Activated T-cell treated with anti-CD3 and anti-CD28 coated beads, Interleukin-2, amount 50 U/mL, for 4 hours (primary cell): ENCODE results near the gene TUBB2B. TPM values are rescaled to one million over a fixed set of nuclear protein-coding genes. Genes with fewer than 3 reads are reported as not detected.
"Not testable (repeated sequence)": the region's sequence is repeated elsewhere in the genome, so short reads cannot be mapped to it uniquely, and the experiment has no call there.

Experiments
- ATAC-seq, 2 donors: fragments of 200-7000 bp; cut with Tn5 transposase; one replicate each; pipeline ENCODE4 v1.10.0; 2021
- DNase-seq: peaks from one replicate; pipeline ENCODE4 v3.0.0-alpha.2; 2020
- H3K27me3 Mint-ChIP-seq: one replicate; pipeline ENCODE4 v1.8.0; 2021; ENCODE audit warnings: low read depth, mixed read lengths
- H3K36me3 Mint-ChIP-seq: one replicate; pipeline ENCODE4 v1.8.0; 2022; ENCODE audit warnings: mixed read lengths; ENCODE audit not compliant: insufficient read depth
- H3K4me1 Mint-ChIP-seq: one replicate; pipeline ENCODE4 v1.8.0; 2021; ENCODE audit warnings: low read depth, mixed read lengths
- H3K4me3 Mint-ChIP-seq: one replicate; pipeline ENCODE4 v1.8.0; 2021; ENCODE audit warnings: mild to moderate bottlenecking, moderate library complexity, mixed read lengths
- H3K9me3 Mint-ChIP-seq: one replicate; pipeline ENCODE4 v1.8.0; 2021; ENCODE audit warnings: mixed read lengths
- total RNA-seq, 3 donors: library from RNA; stranded (reverse); gene quantifications; one replicate each; pipeline ENCODE4 v1.2.1, GENCODE V29; 2021

TUBB2B gene
- total RNA-seq, 3 donors from 2014 or later = 0.42 to 0.73 (median 0.61) TPM

GRCh38 chr6:3201388-3201787 is 26.1 kb downstream of the TUBB2B start:
- ATAC-seq (no peak), DNase-seq (no peak)
- H3K4me3 Mint-ChIP-seq = no peak overlapping the region
- H3K9me3 Mint-ChIP-seq = peaks cover 7% of the 10 kb centered on the region
- no peaks in the 10 kb centered on the region for H3K36me3 Mint-ChIP-seq
- H3K4me1 Mint-ChIP-seq = peaks cover 6% of the 10 kb centered on the region
- H3K27me3 Mint-ChIP-seq = peaks cover 14% of the 10 kb centered on the region

- Mint-ChIP-seq H3K9me3 (peaks cover 7% of the 10 kb centered on the region), H3K27me3 (peaks cover 10% of the 10 kb centered on the region), H3K36me3 (no peaks in the 10 kb centered on the region), H3K4me3 (no peak overlapping the region), H3K4me1 (peaks cover 3% of the 10 kb centered on the region)
- ATAC-seq = no peak
- no peak for DNase-seq
These were observed 26.8 kb downstream of the TUBB2B start for GRCh38 chr6:3200682-3201081.

GRCh38 chr6:3199382-3199781 is 28.1 kb downstream of the TUBB2B start:
- Mint-ChIP-seq H3K36me3 (no peaks in the 10 kb centered on the region), H3K4me1 (no peaks in the 10 kb centered on the region), H3K4me3 (no peak overlapping the region), H3K27me3 (peaks cover 10% of the 10 kb centered on the region), H3K9me3 (peaks cover 2% of the 10 kb centered on the region)
- ATAC-seq (no peak), DNase-seq (no peak)

DNA sequence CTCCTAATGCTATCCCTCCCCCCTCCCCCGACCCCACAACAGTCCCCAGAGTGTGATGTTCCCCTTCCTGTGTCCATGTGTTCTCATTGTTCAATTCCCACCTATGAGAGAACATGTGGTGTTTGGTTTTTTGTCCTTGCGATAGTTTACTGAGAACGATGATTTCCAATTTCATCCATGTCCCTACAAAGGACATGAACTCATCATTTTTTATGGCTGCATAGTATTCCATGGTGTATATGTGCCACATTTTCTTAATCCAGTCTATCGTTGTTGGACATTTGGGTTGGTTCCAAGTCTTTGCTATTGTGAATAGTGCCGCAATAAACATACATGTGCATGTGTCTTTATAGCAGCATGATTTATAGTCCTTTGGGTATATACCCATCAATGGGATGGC is 29.7 kb downstream of the TUBB2B start:
- H3K4me1 Mint-ChIP-seq, DNase-seq, ATAC-seq, H3K27me3 Mint-ChIP-seq, H3K4me3 Mint-ChIP-seq, H3K9me3 Mint-ChIP-seq, H3K36me3 Mint-ChIP-seq: not testable (repeated sequence)

GRCh38 chr6:3196770-3197169 is 30.7 kb downstream of the TUBB2B start:
- H3K36me3 Mint-ChIP-seq = no peaks in the 10 kb centered on the region
- DNase-seq (no peak), ATAC-seq (no peak)
- H3K27me3 Mint-ChIP-seq = peaks cover 4% of the 10 kb centered on the region
- no peak overlapping the region for H3K4me3 Mint-ChIP-seq
- no peaks in the 10 kb centered on the region for H3K4me1 Mint-ChIP-seq
- no peaks in the 10 kb centered on the region for H3K9me3 Mint-ChIP-seq

DNA sequence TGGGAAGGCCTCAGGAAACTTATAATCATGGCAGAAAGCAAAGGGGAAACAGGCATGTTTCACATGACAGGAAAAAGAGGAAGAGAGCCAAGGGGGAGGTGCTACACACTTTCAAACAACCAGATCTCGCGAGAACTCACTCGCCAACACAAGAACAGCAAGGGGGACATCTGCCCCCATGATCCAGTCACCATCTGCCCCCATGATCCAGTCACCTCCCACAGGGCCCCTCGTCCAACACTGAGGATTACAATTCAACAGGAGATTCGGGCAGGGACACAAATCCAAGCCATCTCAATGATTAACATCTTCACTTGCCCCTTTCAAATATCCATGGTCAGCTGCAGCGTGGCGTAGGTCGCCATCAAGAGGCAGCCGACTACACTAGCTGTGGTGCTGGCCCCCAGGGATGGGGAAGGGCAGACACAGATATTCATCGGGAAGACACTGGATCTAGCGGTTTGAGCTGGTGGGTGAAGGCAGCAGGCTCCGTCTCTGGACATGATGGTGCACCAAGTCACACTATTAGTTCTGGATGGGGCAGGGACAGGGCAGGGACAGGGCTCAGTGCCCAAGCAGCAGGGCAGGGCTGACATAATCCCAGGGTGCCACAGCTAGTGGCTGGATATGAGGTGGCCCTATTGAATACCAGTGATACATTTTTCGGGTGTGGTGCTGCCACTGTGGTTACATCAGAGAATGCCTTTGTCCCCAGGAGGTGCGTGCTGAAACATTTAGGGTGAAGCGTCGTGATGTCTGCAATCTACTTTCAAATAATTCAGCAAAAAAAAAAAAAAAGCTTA is 31.6 kb downstream of the TUBB2B start:
- no peaks in the 10 kb centered on the region for H3K9me3 Mint-ChIP-seq
- ATAC-seq = no peak
- H3K4me3 Mint-ChIP-seq = no peak overlapping the region
- H3K36me3 Mint-ChIP-seq = no peaks in the 10 kb centered on the region
- peaks cover 4% of the 10 kb centered on the region for H3K27me3 Mint-ChIP-seq
- no peaks in the 10 kb centered on the region for H3K4me1 Mint-ChIP-seq
- DNase-seq = no peak

GRCh38 chr6:3195420-3195694 is 32.1 kb downstream of the TUBB2B start:
- Mint-ChIP-seq H3K4me1 (no peaks in the 10 kb centered on the region), H3K36me3 (no peaks in the 10 kb centered on the region), H3K9me3 (no peaks in the 10 kb centered on the region), H3K4me3 (no peak overlapping the region), H3K27me3 (peaks cover 4% of the 10 kb centered on the region)
- no peak for ATAC-seq
- DNase-seq = no peak

DNA sequence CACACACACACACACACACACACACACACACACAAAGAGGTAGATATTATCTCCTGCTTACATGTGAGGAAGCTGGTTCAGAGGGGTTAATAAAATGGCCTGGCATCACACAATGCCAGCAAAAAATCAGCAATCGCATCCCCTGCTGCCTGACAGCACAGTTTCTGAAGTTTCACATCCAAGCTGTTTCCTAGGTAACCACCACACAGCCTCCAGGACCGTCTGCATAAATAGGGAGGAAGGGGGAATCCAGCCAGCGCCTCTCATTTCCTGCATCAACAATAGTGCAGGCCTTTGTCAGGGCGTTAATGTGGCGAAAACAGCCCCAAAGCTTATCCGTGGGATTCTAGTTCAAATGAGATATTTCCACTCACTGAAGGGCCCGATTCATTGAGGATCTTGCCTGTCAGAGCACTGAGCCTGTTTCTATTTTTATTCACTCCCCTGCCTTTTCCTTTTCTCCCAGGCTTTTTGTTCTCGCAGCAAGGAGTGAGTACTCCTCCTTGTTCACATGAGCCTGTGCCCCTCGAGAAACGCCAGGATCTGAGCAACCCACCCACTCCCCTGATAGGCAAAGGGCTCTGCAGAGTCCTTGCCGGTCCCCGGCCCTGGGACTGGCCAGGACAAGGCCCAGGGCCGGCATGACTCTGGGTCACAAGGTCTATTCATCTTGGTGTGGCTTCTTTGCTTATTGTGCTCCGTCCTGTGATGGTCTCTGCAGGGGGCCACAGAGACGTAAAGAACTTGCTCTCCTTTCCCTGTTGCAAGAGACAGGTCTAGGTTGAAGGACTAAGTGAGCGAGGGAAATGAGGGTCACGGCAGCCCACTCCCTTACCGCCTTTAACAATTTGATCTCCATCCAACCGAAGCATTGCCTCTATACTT is 32.7 kb downstream of the TUBB2B start:
- H3K4me3 Mint-ChIP-seq = no peak overlapping the region
- DNase-seq = no peak

DNA sequence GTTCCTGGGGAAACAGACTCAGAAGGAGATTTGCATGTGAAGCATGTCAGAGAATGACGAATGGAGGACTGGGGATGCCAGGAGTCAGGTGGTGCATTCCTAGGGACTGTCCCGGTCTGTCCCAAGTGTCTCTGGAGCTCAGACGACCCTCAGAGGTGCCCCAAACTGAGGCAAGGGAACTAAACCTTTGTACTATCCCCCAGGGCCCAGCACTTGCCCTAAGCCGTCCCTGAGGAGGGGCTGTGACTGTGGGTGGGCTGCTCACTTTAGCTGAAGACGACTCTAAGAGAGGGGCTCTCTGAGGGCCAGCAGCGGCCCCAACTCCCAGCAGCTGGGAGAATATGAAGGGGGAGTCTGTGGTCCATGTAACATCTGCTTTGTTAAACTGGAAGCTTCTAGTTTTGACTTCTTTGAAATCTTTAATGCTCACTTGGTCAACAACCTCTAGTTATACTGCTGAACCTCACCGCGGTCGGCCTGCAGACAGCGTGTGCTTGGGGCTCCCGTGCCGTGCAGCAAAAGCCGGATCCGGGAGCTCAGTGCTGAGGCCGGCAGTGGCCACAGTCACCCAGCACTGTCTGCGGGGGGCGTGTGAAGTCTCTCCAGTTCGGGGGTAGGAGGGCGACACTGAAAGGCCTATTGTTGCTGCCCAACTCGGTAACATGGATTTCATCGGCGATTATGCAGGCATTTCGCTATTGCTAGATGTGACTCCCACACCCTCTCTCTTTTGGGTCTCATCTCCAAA is 34.2 kb downstream of the TUBB2B start:
- Mint-ChIP-seq H3K36me3 (no peaks in the 10 kb centered on the region), H3K27me3 (no peaks in the 10 kb centered on the region), H3K4me1 (no peaks in the 10 kb centered on the region), H3K4me3 (no peak overlapping the region), H3K9me3 (no peaks in the 10 kb centered on the region)
- ATAC-seq = no peak
- DNase-seq = no peak

More for the DNA sequence above, 32.7 kb downstream of the TUBB2B start:
- no peaks in the 10 kb centered on the region for H3K36me3 Mint-ChIP-seq
- no peaks in the 10 kb centered on the region for H3K4me1 Mint-ChIP-seq
- peaks cover 4% of the 10 kb centered on the region for H3K27me3 Mint-ChIP-seq
- H3K9me3 Mint-ChIP-seq = no peaks in the 10 kb centered on the region
- ATAC-seq = peak in 1 of 2 donors; percentile 28

DNA sequence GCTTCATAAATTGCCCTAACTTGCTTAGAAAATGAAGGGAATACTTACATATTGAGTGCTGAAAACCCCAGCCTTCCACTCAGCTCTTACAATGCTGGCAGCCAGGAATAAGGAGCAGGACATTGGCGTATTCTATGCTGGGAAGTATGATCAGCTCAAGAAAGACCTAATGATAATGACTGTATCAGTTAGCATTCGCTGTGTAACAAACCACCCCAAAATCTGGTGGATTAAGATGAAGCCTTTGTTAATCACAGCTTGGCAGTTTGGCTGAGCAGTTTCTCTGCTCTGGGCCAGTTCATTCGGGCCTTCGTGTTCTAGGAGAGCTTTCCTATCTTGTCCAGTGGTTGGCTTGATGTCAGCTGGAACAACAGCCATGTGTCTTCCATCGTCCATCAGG is 36.7 kb downstream of the TUBB2B start:
- Mint-ChIP-seq H3K9me3 (no peaks in the 10 kb centered on the region), H3K4me1 (no peaks in the 10 kb centered on the region), H3K36me3 (no peaks in the 10 kb centered on the region), H3K4me3 (no peak overlapping the region), H3K27me3 (peaks cover 9% of the 10 kb centered on the region)
- ATAC-seq (no peak), DNase-seq (no peak)

DNA sequence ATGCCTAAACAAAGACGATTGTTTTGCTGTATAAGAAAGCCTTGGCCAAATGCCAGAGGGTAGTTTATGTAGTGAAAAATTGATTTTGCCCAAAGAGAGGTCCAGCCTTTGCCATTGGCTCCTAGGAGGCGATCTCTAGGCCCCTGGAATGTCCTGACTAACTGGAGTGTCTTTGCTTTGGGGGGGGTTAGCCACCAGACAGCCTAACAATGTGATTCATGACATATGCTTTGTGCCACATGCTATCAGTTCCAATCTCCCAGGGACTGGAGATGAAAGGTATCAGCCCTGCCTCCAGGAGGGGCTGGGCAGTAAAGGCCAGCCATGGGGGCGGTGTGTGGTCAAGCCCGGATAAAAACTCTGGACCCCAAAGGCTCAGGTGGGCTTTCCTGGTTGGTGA is 37.4 kb downstream of the TUBB2B start:
- Mint-ChIP-seq H3K4me3 (no peak overlapping the region), H3K36me3 (no peaks in the 10 kb centered on the region), H3K4me1 (no peaks in the 10 kb centered on the region), H3K27me3 (peaks cover 12% of the 10 kb centered on the region), H3K9me3 (no peaks in the 10 kb centered on the region)
- ATAC-seq (no peak), DNase-seq (no peak)

GRCh38 chr6:3189192-3189591 is 38.3 kb downstream of the TUBB2B start:
- H3K4me3 Mint-ChIP-seq, H3K36me3 Mint-ChIP-seq, DNase-seq, H3K9me3 Mint-ChIP-seq, ATAC-seq, H3K4me1 Mint-ChIP-seq: not testable (repeated sequence)
- H3K27me3 Mint-ChIP-seq = peaks cover 19% of the 10 kb centered on the region

- Mint-ChIP-seq H3K4me3 (no peak overlapping the region), H3K36me3 (no peaks in the 10 kb centered on the region), H3K4me1 (no peaks in the 10 kb centered on the region), H3K27me3 (peaks cover 19% of the 10 kb centered on the region), H3K9me3 (no peaks in the 10 kb centered on the region)
- DNase-seq (no peak), ATAC-seq (no peak)
These were observed 39.2 kb downstream of the TUBB2B start for GRCh38 chr6:3188262-3188661.

DNA sequence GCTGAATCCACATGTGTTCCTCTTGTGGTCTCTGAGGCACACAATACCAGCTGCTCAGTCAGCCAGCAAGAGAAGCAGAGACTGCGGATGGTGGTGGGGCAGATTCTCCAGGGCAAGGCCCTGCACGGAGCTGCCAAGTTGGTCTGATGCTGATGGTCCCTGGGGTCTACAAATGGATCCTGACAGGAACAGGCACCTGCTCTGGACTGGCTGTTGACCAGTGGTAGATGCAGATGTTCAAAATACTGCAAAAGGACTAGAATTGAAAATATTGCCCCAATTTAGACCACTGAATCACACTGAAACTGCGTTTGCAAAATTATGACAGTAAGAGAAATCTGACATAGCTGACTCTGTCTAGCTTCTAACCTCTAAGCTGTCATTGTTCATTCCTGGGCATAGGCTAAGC is 40.5 kb downstream of the TUBB2B start:
- Mint-ChIP-seq H3K4me3 (no peak overlapping the region), H3K4me1 (no peaks in the 10 kb centered on the region), H3K9me3 (no peaks in the 10 kb centered on the region), H3K27me3 (peaks cover 19% of the 10 kb centered on the region), H3K36me3 (no peaks in the 10 kb centered on the region)
- DNase-seq (no peak), ATAC-seq (no peak)
